K562 (cell line): ENCODE results near the gene MRPL32. TPM values are rescaled to one million over a fixed set of nuclear protein-coding genes. Genes with fewer than 3 reads are reported as not detected.

ENCODE experiments used
- ADNP ChIP-seq: fragments of 200-800 bp; sonication (Bioruptor generic); IDR thresholded peaks from 2 replicates; pipeline ENCODE4 v1.6.1; 2016; ENCODE audit warnings: missing genetic modification characterization, missing compliant biosample characterization
- ATF6 ChIP-seq: sonication (generic); formaldehyde crosslinking; IDR thresholded peaks from 2 replicates; pipeline ENCODE4 v1.4.0; 2020; ENCODE audit warnings: mild to moderate bottlenecking, missing genetic modification reagents
- BCOR ChIP-seq: fragments of 450-650 bp; IDR thresholded peaks from 2 replicates; pipeline ENCODE4 v1.6.1; 2016
- CBFA2T3 ChIP-seq: fragments of 450-650 bp; IDR thresholded peaks from 2 replicates; pipeline ENCODE4 v1.6.1; 2017
- CREB5 ChIP-seq: fragments of 250-450 bp; sonication (Bioruptor Pico); IDR thresholded peaks from 2 replicates; pipeline ENCODE4 v1.5.0; 2020; ENCODE audit warnings: mild to moderate bottlenecking
- HDAC3 ChIP-seq: fragments of 450-650 bp; IDR thresholded peaks from 2 replicates; pipeline ENCODE4 v1.6.1; 2018; ENCODE audit warnings: borderline replicate concordance, mild to moderate bottlenecking, moderate library complexity; ENCODE audit not compliant: partially characterized antibody
- HMG20A ChIP-seq: fragments of 450-650 bp; formaldehyde crosslinking; conservative IDR thresholded peaks from 2 replicates; pipeline ENCODE4 v1.4.0; 2020; ENCODE audit warnings: mild to moderate bottlenecking, mixed read lengths
- LCOR ChIP-seq: sonication (generic); formaldehyde crosslinking; IDR thresholded peaks from 2 replicates; pipeline ENCODE4 v1.8.0; 2022; ENCODE audit warnings: mild to moderate bottlenecking, missing genetic modification reagents
- MECOM ChIP-seq: fragments of 250-450 bp; sonication (Bioruptor Pico); IDR thresholded peaks from 2 replicates; pipeline ENCODE4 v1.8.0; 2022; ENCODE audit warnings: inconsistent platforms
- NFIC ChIP-seq: fragments of 450-650 bp; IDR thresholded peaks from 2 replicates; pipeline ENCODE4 v1.6.1; 2017; ENCODE audit warnings: mild to moderate bottlenecking, inconsistent platforms
- PHTF2 ChIP-seq: fragments of 250-450 bp; sonication (Bioruptor Pico); IDR thresholded peaks from 2 replicates; pipeline ENCODE4 v1.5.0; 2021; ENCODE audit warnings: mild to moderate bottlenecking
- RCOR1 ChIP-seq, 2 experiments: IDR thresholded peaks; 2 replicates each; pipeline ENCODE4 v1.6.1; 2012; ENCODE audit warnings: low read depth in 2 of 2, low read length in 2 of 2, borderline replicate concordance in 1 of 2, improper control_type of control experiment in 1 of 2
- SFPQ ChIP-seq: fragments of 200-400 bp; formaldehyde crosslinking; IDR thresholded peaks from 2 replicates; pipeline ENCODE4 v1.6.1; 2017; ENCODE audit warnings: mild to moderate bottlenecking, low read depth, low read length, moderate library complexity
- SLC30A9 ChIP-seq: fragments of 250-450 bp; sonication (Bioruptor Pico); IDR thresholded peaks from 2 replicates; pipeline ENCODE4 v1.8.0; 2022; ENCODE audit warnings: mild to moderate bottlenecking, moderate library complexity
- SRSF1 ChIP-seq: fragments of 200-400 bp; formaldehyde crosslinking; IDR thresholded peaks from 2 replicates; pipeline ENCODE4 v1.6.1; 2017; ENCODE audit warnings: mild to moderate bottlenecking, low read depth, low read length, moderate library complexity
- ZBTB1 ChIP-seq: sonication (generic); formaldehyde crosslinking; IDR thresholded peaks from 2 replicates; pipeline ENCODE4 v1.8.1; 2023; ENCODE audit warnings: missing genetic modification reagents, low read depth, mild to moderate bottlenecking, borderline replicate concordance
- ZKSCAN1 ChIP-seq: fragments of 150-350 bp; IDR thresholded peaks from 2 replicates; pipeline ENCODE4 v1.6.1; 2016; ENCODE audit warnings: low read depth, low read length
- ZNF146 ChIP-seq: IDR thresholded peaks from one replicate; pipeline ENCODE4 v1.6.1; 2018; ENCODE audit warnings: missing compliant biosample characterization; ENCODE audit not compliant: unreplicated experiment
- ZNF274 ChIP-seq: IDR thresholded peaks from 2 replicates; pipeline ENCODE4 v1.6.1; 2011; ENCODE audit warnings: low read depth, mild to moderate bottlenecking, low read length, moderate library complexity, borderline replicate concordance
- ZNF644 ChIP-seq: fragments of 200-800 bp; sonication (Bioruptor generic); IDR thresholded peaks from 2 replicates; pipeline ENCODE4 v1.6.1; 2016; ENCODE audit warnings: low read depth, missing genetic modification characterization, missing compliant biosample characterization
- ZNF707 ChIP-seq: fragments of 250-450 bp; sonication (Bioruptor Pico); conservative IDR thresholded peaks from 2 replicates; pipeline ENCODE4 v1.8.0; 2022; ENCODE audit warnings: inconsistent platforms, mild to moderate bottlenecking, moderate library complexity
- polyA plus RNA-seq, 8 experiments: library from polyadenylated mRNA; depleted of rRNA in 4 of 8; stranded (reverse) in 5 of 8; unstranded in 3 of 8; fragments of >200 nt; fragmentation: Nextera tagmentation in 2 of 8; fragmentation: Illumina TruSeq in 1 of 8; extraction: Ambion mirVana in 2 of 8; extraction: Trizol in 1 of 8; gene quantifications; 2 replicates each; pipeline versions ENCODE4 v1.2.1 to v1.2.3, GENCODE V29; 2011 to 2014; ENCODE audit warnings: inconsistent platforms in 1 of 8, missing spikeins in 1 of 8
- total RNA-seq, 7 experiments: library from RNA; depleted of rRNA in 6 of 7; stranded (reverse); fragments of >200 nt in 6 of 7; fragmentation: Illumina TruSeq in 2 of 7; extraction: Trizol in 2 of 7; gene quantifications; 2 replicates each; pipeline versions ENCODE4 v1.2.1 to v1.2.3, GENCODE V29; 2011 to 2021; ENCODE audit warnings: low replicate concordance in 1 of 7

The MRPL32 gene
- total and polyA plus RNA-seq, 9 of the 15 experiments (the other 6 are each of a cell fraction or from before 2014, with no cell fraction given): 75.5 to 351 (median 138) TPM

- TF ChIP-seq CREB5 (CRISPR knock-in tag) (no peak), RCOR1 (IDR thresholded peaks at IDR 0.05; ENCODE audit: borderline replicate concordance in 1 of 2, low read depth in 2 of 2, low read length in 2 of 2) (peak; percentile 56 to 84; a peak in 3 of 4 replicates), NFIC (peak; percentile 34), SFPQ (no peak), MECOM (CRISPR knock-in tag) (no peak), LCOR (CRISPR knock-in tag) (peak; percentile 60; the same call in 1 of the 2 replicates), ZNF274 (no peak), BCOR (no peak), ZNF644 (tag) (no peak; the same call in 1 of the 2 replicates), SRSF1 (no peak), ZNF707 (CRISPR knock-in tag) (no peak), SLC30A9 (CRISPR knock-in tag) (no peak), HDAC3 (no peak), ZKSCAN1 (no peak), CBFA2T3 (no peak; the same call in 1 of the 2 replicates), ZBTB1 (CRISPR knock-in tag) (no peak), HMG20A (CRISPR knock-in tag) (no peak), PHTF2 (CRISPR knock-in tag) (no peak), ZNF146 (no peak), ATF6 (CRISPR knock-in tag) (no peak; the same call in 1 of the 2 replicates), ADNP (tag) (no peak)
Observed at GRCh38 chr7:42911454-42912447, 20.4 kb upstream of the MRPL32 start, which contains the start of gene C7orf25 (continued).
